ENCODE data around the gene TECTB.
A peak's percentile ranks its signal among the peaks of the same experiment; 100 is the strongest.

Gene TECTB

DNA sequence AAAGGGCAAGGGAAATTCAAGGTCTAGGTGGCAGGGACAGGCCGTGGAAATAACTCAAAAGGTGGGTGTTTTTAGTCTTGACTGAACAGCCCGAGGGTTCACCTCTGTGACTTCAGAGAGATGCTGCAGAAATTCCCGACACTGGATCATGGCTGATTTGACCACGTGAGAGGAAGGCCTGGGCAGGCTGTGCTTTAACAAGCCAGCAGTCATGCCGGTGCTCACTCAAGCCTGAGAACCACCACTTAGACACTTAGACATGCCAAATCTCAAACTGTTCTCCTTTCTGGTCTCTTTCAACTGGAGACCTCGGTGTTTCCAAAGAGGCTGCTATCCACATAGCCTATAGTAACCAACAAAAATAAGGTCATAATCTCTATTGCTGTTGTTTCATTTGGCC, 15.4 kb downstream of the TECTB start:
- DNase-seq = no peak
- intact Hi-C loops (cut with DNase I; ENCODE audit: low total_unique reads) = no loop called here
- Histone ChIP-seq H3K36me3 (no peaks in the 10 kb centered on the region), H3K9me3 (no peaks in the 10 kb centered on the region), H3K27ac (peak overlapping the region; percentile 35 to 55), H3K4me3 (no peak overlapping the region), H3K4me1 (peaks cover 0 to 42% (median 21%) of the 10 kb centered on the region in 4 donors), H3K27me3 (no peaks in the 10 kb centered on the region)
- TF ChIP-seq, protein P1, sequence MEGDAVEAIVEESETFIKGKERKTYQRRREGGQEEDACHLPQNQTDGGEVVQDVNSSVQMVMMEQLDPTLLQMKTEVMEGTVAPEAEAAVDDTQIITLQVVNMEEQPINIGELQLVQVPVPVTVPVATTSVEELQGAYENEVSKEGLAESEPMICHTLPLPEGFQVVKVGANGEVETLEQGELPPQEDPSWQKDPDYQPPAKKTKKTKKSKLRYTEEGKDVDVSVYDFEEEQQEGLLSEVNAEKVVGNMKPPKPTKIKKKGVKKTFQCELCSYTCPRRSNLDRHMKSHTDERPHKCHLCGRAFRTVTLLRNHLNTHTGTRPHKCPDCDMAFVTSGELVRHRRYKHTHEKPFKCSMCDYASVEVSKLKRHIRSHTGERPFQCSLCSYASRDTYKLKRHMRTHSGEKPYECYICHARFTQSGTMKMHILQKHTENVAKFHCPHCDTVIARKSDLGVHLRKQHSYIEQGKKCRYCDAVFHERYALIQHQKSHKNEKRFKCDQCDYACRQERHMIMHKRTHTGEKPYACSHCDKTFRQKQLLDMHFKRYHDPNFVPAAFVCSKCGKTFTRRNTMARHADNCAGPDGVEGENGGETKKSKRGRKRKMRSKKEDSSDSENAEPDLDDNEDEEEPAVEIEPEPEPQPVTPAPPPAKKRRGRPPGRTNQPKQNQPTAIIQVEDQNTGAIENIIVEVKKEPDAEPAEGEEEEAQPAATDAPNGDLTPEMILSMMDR (IDR thresholded peaks at IDR 0.05) = no peak

- Histone ChIP-seq H3K9me3 (no peaks in the 10 kb centered on the region), H3K36me3 (no peaks in the 10 kb centered on the region), H3K4me3 (no peak overlapping the region), H3K27me3 (no peaks in the 10 kb centered on the region), H3K27ac (no peak overlapping the region), H3K4me1 (peaks cover 0 to 51% (median 21%) of the 10 kb centered on the region in 4 donors)
- TF ChIP-seq, protein P1 (IDR thresholded peaks at IDR 0.05) = no peak
- intact Hi-C loops (cut with DNase I; ENCODE audit: low total_unique reads) = no loop called here
- no peak for DNase-seq
These were observed 16.3 kb downstream of the TECTB start for GRCh38 chr10:112299456-112299855.

DNA sequence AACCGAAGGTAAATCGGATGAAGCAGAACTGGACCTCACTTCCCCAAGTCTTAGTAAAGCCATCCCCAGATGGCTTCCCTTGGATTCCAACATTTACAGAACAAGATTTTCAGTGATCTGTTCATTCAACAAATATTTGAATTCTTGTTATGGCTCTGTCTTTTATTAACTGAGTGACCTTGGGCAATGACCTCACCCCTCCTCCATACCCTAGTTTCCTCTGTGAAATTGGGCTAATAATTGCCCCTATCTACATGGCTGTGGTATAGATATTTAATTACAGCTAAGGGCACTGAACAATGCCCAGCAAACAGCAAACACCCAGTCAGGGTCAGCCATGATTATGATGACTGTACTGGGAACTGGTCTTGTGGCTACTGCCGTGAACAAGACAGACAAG, 19.1 kb downstream of the TECTB start:
- peaks cover 0 to 34% (median 3%) of the 10 kb centered on the region in 4 donors for H3K4me1 ChIP-seq
- H3K4me3 ChIP-seq = no peak overlapping the region
- no peak for DNase-seq
- intact Hi-C loops (cut with DNase I; ENCODE audit: low total_unique reads) = no loop called here
- H3K27me3 ChIP-seq = no peaks in the 10 kb centered on the region
- H3K9me3 ChIP-seq = no peaks in the 10 kb centered on the region
- no peak overlapping the region for H3K27ac ChIP-seq
- TF ChIP-seq, protein P1 (IDR thresholded peaks at IDR 0.05) = no peak
- no peaks in the 10 kb centered on the region for H3K36me3 ChIP-seq

DNA sequence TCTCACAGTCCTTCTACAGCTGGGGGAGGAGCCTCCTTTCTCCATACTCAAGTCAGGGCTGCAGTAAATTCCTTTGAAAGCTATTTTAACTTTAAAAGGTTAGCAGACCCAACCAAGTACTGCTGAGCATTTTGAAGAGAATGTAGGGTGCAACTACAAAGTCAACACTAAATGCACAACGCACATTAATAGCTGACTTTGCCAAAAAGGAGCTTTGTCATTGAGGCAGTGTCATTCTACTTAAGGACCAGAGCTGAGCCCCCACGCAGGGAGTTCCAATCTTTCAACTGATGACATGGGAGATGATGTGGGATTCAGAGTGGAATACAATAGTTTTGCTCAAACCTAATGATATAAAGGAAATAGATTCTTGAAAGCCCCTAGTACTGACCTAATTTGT, 20.3 kb downstream of the TECTB start:
- Histone ChIP-seq H3K9me3 (no peaks in the 10 kb centered on the region), H3K27ac (no peak overlapping the region), H3K4me3 (no peak overlapping the region), H3K4me1 (peaks cover 0 to 33% (median 2%) of the 10 kb centered on the region in 4 donors), H3K27me3 (no peaks in the 10 kb centered on the region), H3K36me3 (no peaks in the 10 kb centered on the region)
- DNase-seq = no peak
- intact Hi-C loops (cut with DNase I; ENCODE audit: low total_unique reads) = no loop called here
- TF ChIP-seq, protein P1 (IDR thresholded peaks at IDR 0.05) = no peak

- Histone ChIP-seq H3K36me3 (no peaks in the 10 kb centered on the region), H3K9me3 (no peaks in the 10 kb centered on the region), H3K4me1 (peaks cover 0 to 29% (median 1%) of the 10 kb centered on the region in 4 donors), H3K27me3 (no peaks in the 10 kb centered on the region), H3K4me3 (no peak overlapping the region), H3K27ac (no peak overlapping the region)
- TF ChIP-seq, protein P1 (IDR thresholded peaks at IDR 0.05) = no peak
- intact Hi-C loops (cut with DNase I; ENCODE audit: low total_unique reads) = no loop called here
- no peak for DNase-seq
These were observed 21.2 kb downstream of the TECTB start for GRCh38 chr10:112304267-112304859.
